Endothelial cell of umbilical vein (primary cell): ENCODE data around the gene VAV2. TPM values are rescaled to one million over a fixed set of nuclear protein-coding genes. Genes with fewer than 3 reads are reported as not detected.

Experiments used
- BruUV-seq: library from RNA; stranded (reverse); fragments of 400-500 nt; replicated peaks from 2 replicates; lab custom pipeline; 2021; lab: Mats Ljungman, UMichigan
- CTCF ChIA-PET: fragments of 300-600, 350-600 bp; sonication (Branson Sonifier 250); formaldehyde crosslinking; loops from one replicate; lab custom pipeline; 2021; ENCODE audit warnings: antibody characterized with exemption, inconsistent platforms; lab: Charles Lee
- POLR2A ChIA-PET: fragments of 300-600, 350-600 bp; sonication (Branson Sonifier 250); formaldehyde crosslinking; loops from one replicate; lab custom pipeline; 2021; ENCODE audit warnings: antibody characterized with exemption, inconsistent platforms; lab: Charles Lee
- DNase-seq: peaks from one replicate; pipeline ENCODE4 v3.0.0-alpha.2; 2011; ENCODE audit warnings: low read depth, low spot score
- FAIRE-seq: peaks from 2 replicates; lab custom pipeline; 2011; peaks lifted over from hg19 to GRCh38; lab: Jason Lieb, UNC
- H2AFZ ChIP-seq: 2 replicates; pipeline ENCODE4 v1.6.0; 2012; ENCODE audit warnings: low read depth, low read length, control low read depth, inconsistent platforms
- H3K27ac ChIP-seq: 2 replicates; pipeline ENCODE4 v1.5.1; 2011; ENCODE audit warnings: low read depth, mild to moderate bottlenecking, control low read depth, low read length, moderate library complexity; ENCODE audit not compliant: insufficient read depth
- H3K27me3 ChIP-seq, 2 experiments: 2 replicates each; pipeline versions ENCODE4 v1.6.0 to v1.6.1; 2011; ENCODE audit warnings: low read length in 2 of 2, mixed read lengths in 1 of 2; ENCODE audit not compliant: control insufficient read depth in 2 of 2, insufficient read depth in 2 of 2
- H3K36me3 ChIP-seq, 2 experiments: 2 replicates in 1 of 2; 3 replicates in 1 of 2; pipeline ENCODE4 v1.5.1; 2011; ENCODE audit warnings: low read length in 2 of 2, mild to moderate bottlenecking in 1 of 2, moderate library complexity in 1 of 2; ENCODE audit not compliant: control insufficient read depth in 2 of 2, insufficient read depth in 2 of 2; ENCODE audit errors: extremely low read depth in 1 of 2
- H3K4me1 ChIP-seq: 3 replicates; pipeline ENCODE4 v1.5.1; 2011; ENCODE audit warnings: mild to moderate bottlenecking, low read length; ENCODE audit not compliant: control insufficient read depth, insufficient read depth; ENCODE audit errors: extremely low read depth
- H3K4me2 ChIP-seq: 2 replicates; pipeline ENCODE4 v1.6.1; 2011; ENCODE audit warnings: low read length, control low read depth, mixed read lengths; ENCODE audit not compliant: insufficient read depth
- H3K4me3 ChIP-seq, 3 experiments: fragments of 200-600 bp in 1 of 3; sonication (generic), shearing (Covaris generic) in 1 of 3; replicated peaks in 1 of 3; 2 replicates each; pipeline ENCODE4 v1.5.1; 2011 to 2016; ENCODE audit warnings: control low read depth in 3 of 3, low read length in 3 of 3, mild to moderate bottlenecking in 2 of 3, inconsistent platforms in 1 of 3, low read depth in 1 of 3, moderate library complexity in 1 of 3; ENCODE audit not compliant: insufficient read depth in 1 of 3
- H3K79me2 ChIP-seq: 2 replicates; pipeline ENCODE4 v1.6.0; 2012; ENCODE audit warnings: low read length, inconsistent platforms; ENCODE audit not compliant: control insufficient read depth, insufficient read depth
- H3K9ac ChIP-seq: replicated peaks from 2 replicates; pipeline ENCODE3; 2011; ENCODE audit warnings: low read length, control low read depth; ENCODE audit not compliant: insufficient read depth; ENCODE audit errors: extremely low read depth
- H3K9me1 ChIP-seq: replicated peaks from 3 replicates; pipeline ENCODE4 v1.6.0; 2011; ENCODE audit warnings: mild to moderate bottlenecking, low read length; ENCODE audit not compliant: control insufficient read depth, insufficient read depth; ENCODE audit errors: extremely low read depth
- H3K9me3 ChIP-seq: replicated peaks from 2 replicates; pipeline ENCODE4 v1.5.1; 2012; ENCODE audit warnings: low read length, inconsistent platforms; ENCODE audit not compliant: control insufficient read depth, insufficient read depth
- H4K20me1 ChIP-seq: replicated peaks from 2 replicates; pipeline ENCODE3; 2011; ENCODE audit warnings: mild to moderate bottlenecking, low read length; ENCODE audit not compliant: control insufficient read depth, insufficient read depth; ENCODE audit errors: extremely low read depth
- CTCF ChIP-seq, 2 donors: IDR thresholded peaks; 1 replicate in 1 of 2; 2 replicates in 1 of 2; pipeline ENCODE4 v1.5.1; 2011; ENCODE audit warnings: low read length in 2 of 2, mild to moderate bottlenecking in 2 of 2, moderate library complexity in 2 of 2, control low read depth in 1 of 2, inconsistent platforms in 1 of 2, low read depth in 1 of 2; ENCODE audit not compliant: insufficient read depth in 1 of 2; ENCODE audit errors: extremely low read depth in 1 of 2
- EZH2 ChIP-seq: IDR thresholded peaks from 2 replicates; pipeline ENCODE4 v1.6.1; 2012; ENCODE audit warnings: borderline replicate concordance, low read depth, mild to moderate bottlenecking, moderate library complexity, low read length, inconsistent platforms; ENCODE audit not compliant: severe bottlenecking
- FOS ChIP-seq: IDR thresholded peaks from 2 replicates; pipeline ENCODE4 v1.6.1; 2011; ENCODE audit warnings: mild to moderate bottlenecking, low read length, moderate library complexity, borderline replicate concordance; ENCODE audit not compliant: insufficient read depth
- GATA2 ChIP-seq: IDR thresholded peaks from 2 replicates; pipeline ENCODE4 v1.7.0; 2011; ENCODE audit warnings: low read depth, mild to moderate bottlenecking, moderate library complexity, mixed read lengths, low read length; ENCODE audit not compliant: insufficient read length, insufficient read depth
- JUN ChIP-seq: IDR thresholded peaks from 2 replicates; pipeline ENCODE4 v1.6.1; 2011; ENCODE audit warnings: borderline replicate concordance, low read depth; ENCODE audit not compliant: insufficient read length, insufficient read depth
- MYC ChIP-seq: IDR thresholded peaks from one replicate; pipeline ENCODE4 v1.6.1; 2011; ENCODE audit warnings: mild to moderate bottlenecking, low read depth, low read length
- POLR2AphosphoS5 ChIP-seq: IDR thresholded peaks from 2 replicates; pipeline ENCODE4 v1.6.1; 2012; ENCODE audit warnings: low read depth, mild to moderate bottlenecking, control low read depth, low read length, moderate library complexity; ENCODE audit not compliant: insufficient read depth
- dilution Hi-C: fragments of 300-500 bp; cut with MboI; formaldehyde crosslinking; loops from one replicate; pipeline ENCODE4 v1.15.0; 2019; ENCODE audit warnings: low sequenced_read_pairs; ENCODE audit not compliant: extremely low pct_ligation_motif_present
- intact Hi-C: fragments of 100-400 bp; cut with micrococcal nuclease; formaldehyde crosslinking; loops from one replicate; pipeline ENCODE4 v1.10.0; 2022
- polyA plus RNA-seq, 4 experiments: library from polyadenylated mRNA; depleted of rRNA in 3 of 4; stranded (reverse) in 3 of 4; unstranded in 1 of 4; fragments of >200 nt; gene quantifications; 2 replicates each; pipeline versions ENCODE4 v1.2.1 to v1.2.3, GENCODE V29; 2011 to 2012; ENCODE audit warnings: missing spikeins in 1 of 4
- total RNA-seq: library from RNA; stranded (reverse); gene quantifications from 2 replicates; pipeline ENCODE4 v1.2.3, GENCODE V29; 2021

VAV2 gene
- total and polyA plus RNA-seq, 2 donors (not counting 3 experiments of a cell fraction or from before 2014, with no cell fraction given) = 10.6 to 30.6 TPM

- Histone ChIP-seq H3K79me2 (peaks cover 24% of the 10 kb centered on the region), H3K9me1 (no peaks in the 10 kb centered on the region), H3K36me3 (peaks cover 0 to 6% of the 10 kb centered on the region in 2 experiments), H3K4me3 (no peak overlapping the region), H2AFZ (no peak overlapping the region), H4K20me1 (no peaks in the 10 kb centered on the region), H3K4me2 (no peak overlapping the region), H3K27ac (no peak overlapping the region), H3K9ac (no peak overlapping the region), H3K27me3 (no peaks in the 10 kb centered on the region), H3K4me1 (peaks cover 11% of the 10 kb centered on the region), H3K9me3 (no peaks in the 10 kb centered on the region)
- DNase-seq = no peak
- intact Hi-C loops = no loop called here
- CTCF ChIA-PET = no interaction called here
- BruUV-seq = no TSS peak
- TF ChIP-seq MYC = no peak
- no peak for TF ChIP-seq JUN
- no peak for TF ChIP-seq POLR2AphosphoS5
- no peak for TF ChIP-seq GATA2
- no peak for TF ChIP-seq CTCF (IDR thresholded peaks at IDR 0.05; ENCODE audit: extremely low read depth in 1 of 2, insufficient read depth in 1 of 2, low read depth in 1 of 2, low read length in 2 of 2)
- no peak for TF ChIP-seq EZH2
- no peak for TF ChIP-seq FOS
- POLR2A ChIA-PET = no interaction called here
- dilution Hi-C loops = no loop called here
- no peak for FAIRE-seq
Observed at GRCh38 chr9:133938086-133938485, 54.0 kb downstream of the VAV2 start.
